Measurements from ENCODE around the gene CHMP4A. TPM values are rescaled to one million over a fixed set of nuclear protein-coding genes. Genes with fewer than 3 reads are reported as not detected.

CHMP4A gene
- total and polyA plus RNA-seq, 2 of the 13 experiments (the other 11 are each of a cell fraction or from before 2014, with no cell fraction given), result 83.6 to 113 TPM

DNA sequence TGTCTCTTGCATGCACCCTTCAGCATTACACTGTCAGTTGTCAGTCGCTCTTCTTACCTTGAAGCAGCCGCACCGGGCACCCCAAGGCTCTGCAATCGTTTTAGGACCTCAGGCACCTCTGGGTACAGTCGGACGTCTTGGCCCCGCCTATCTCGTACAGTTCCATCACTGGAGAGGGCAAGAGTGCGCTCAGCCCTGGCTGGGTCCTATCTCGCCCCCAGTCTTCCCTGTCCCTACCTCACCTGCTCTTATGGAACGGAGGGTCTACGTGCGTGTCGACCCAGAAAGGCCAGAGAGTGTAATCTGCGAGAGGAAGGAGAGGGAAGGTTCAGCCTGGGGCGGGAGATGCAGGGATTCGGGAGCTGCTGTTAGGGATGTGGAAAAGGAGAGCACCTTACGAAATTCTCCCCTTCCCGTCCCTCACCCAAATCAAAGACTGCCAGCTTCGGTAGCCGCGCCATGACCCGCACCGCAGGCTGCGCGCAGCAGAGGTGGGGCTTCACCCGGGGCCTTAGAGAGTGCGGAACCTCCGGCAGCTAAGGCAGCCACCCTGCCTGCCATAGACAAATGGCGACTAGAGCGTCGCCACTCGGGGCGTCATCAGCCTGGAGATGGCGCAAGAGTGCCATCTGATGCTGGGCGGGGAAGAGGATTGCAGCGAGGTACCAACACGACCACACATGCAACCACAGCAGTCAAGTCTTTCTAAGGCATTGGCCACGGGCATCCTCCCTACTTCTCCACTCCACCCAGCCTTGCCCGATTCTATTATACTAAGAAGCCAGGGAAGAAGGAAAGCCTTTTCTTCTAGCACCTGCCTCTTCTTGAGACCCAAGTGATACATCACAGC, 2.4 kb upstream of the CHMP4A start, which contains the start of gene MDP1 (continued):
- TF ChIP-seq PAX8 (CRISPR knock-in tag; IDR thresholded peaks at IDR 0.05; ENCODE audit: borderline replicate concordance), result peak; percentile 87
- TF ChIP-seq MAZ (IDR thresholded peaks at IDR 0.05; ENCODE audit: borderline replicate concordance, low read depth, low read length), result peak; percentile 79; the same call in 1 of the 2 replicates
- TF ChIP-seq MAZ (CRISPR knock-in tag; IDR thresholded peaks at IDR 0.05; ENCODE audit: low read depth), result peak; percentile 95
- peak; percentile 92; the same call in 1 of the 2 replicates for TF ChIP-seq GTF3A (CRISPR knock-in tag; conservative IDR thresholded peaks at IDR 0.05)
- peak; percentile 100 for TF ChIP-seq U2AF1 (optimal IDR thresholded peaks at IDR 0.05; ENCODE audit: low read depth, low read length)
- TF ChIP-seq PTBP1 (IDR thresholded peaks at IDR 0.05; ENCODE audit: low read depth, low read length, poor library complexity, severe bottlenecking), result peak; percentile 99
- TF ChIP-seq, protein P1, sequence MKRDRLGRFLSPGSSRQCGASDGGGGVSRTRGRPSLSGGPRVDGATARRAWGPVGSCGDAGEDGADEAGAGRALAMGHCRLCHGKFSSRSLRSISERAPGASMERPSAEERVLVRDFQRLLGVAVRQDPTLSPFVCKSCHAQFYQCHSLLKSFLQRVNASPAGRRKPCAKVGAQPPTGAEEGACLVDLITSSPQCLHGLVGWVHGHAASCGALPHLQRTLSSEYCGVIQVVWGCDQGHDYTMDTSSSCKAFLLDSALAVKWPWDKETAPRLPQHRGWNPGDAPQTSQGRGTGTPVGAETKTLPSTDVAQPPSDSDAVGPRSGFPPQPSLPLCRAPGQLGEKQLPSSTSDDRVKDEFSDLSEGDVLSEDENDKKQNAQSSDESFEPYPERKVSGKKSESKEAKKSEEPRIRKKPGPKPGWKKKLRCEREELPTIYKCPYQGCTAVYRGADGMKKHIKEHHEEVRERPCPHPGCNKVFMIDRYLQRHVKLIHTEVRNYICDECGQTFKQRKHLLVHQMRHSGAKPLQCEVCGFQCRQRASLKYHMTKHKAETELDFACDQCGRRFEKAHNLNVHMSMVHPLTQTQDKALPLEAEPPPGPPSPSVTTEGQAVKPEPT (CRISPR knock-in tag; IDR thresholded peaks at IDR 0.05; ENCODE audit: low read depth), result peak; percentile 96
- TF ChIP-seq MIER2 (CRISPR knock-in tag; IDR thresholded peaks at IDR 0.05), result peak; percentile 86
- TF ChIP-seq NFE2L2 (IDR thresholded peaks at IDR 0.05; ENCODE audit: low read length), result no peak
- peak; percentile 72 for TF ChIP-seq HNRNPH1 (optimal IDR thresholded peaks at IDR 0.05; ENCODE audit: low read depth, low read length)
- no peak; the same call in 1 of the 2 replicates for TF ChIP-seq DR1 (CRISPR knock-in tag; IDR thresholded peaks at IDR 0.05)
- TF ChIP-seq HNF1B (CRISPR knock-in tag; IDR thresholded peaks at IDR 0.05), result peak; percentile 94
- peak; percentile 90 for TF ChIP-seq PAF1 (CRISPR knock-in tag; IDR thresholded peaks at IDR 0.05)
- TF ChIP-seq ZNF251 (CRISPR knock-in tag; IDR thresholded peaks at IDR 0.05), result peak; percentile 71
- no peak for TF ChIP-seq ZNF367 (CRISPR knock-in tag; IDR thresholded peaks at IDR 0.05; ENCODE audit: borderline replicate concordance)
- peak; percentile 95; the same call in 1 of the 2 replicates for TF ChIP-seq MYNN (CRISPR knock-in tag; IDR thresholded peaks at IDR 0.05; ENCODE audit: low read depth)
- peak; percentile 100 for TF ChIP-seq ZNF574 (CRISPR knock-in tag; IDR thresholded peaks at IDR 0.05)
- peak; percentile 98 for TF ChIP-seq CREM (IDR thresholded peaks at IDR 0.05)
- TF ChIP-seq CREM (CRISPR knock-in tag; IDR thresholded peaks at IDR 0.05), result peak; percentile 87
- peak; percentile 83; the same call in 1 of the 2 replicates for TF ChIP-seq ZNF790 (CRISPR knock-in tag; IDR thresholded peaks at IDR 0.05; ENCODE audit: borderline replicate concordance)
- TF ChIP-seq RBM39 (IDR thresholded peaks at IDR 0.05; ENCODE audit: low read depth, low read length, poor library complexity, severe bottlenecking), result peak; percentile 93
- TF ChIP-seq RXRB (CRISPR knock-in tag; IDR thresholded peaks at IDR 0.05; ENCODE audit: borderline replicate concordance), result peak; percentile 91

Measured in HepG2 (cell line).